ENCODE results near the gene NCBP3. TPM values are rescaled to one million over a fixed set of nuclear protein-coding genes. Genes with fewer than 3 reads are reported as not detected.
A peak's percentile ranks its signal among the peaks of the same experiment; 100 is the strongest.
"Not testable (repeated sequence)": the region's sequence is repeated elsewhere in the genome, so short reads cannot be mapped to it uniquely, and the experiment has no call there.

Gene NCBP3
- total and polyA plus RNA-seq, 8 donors, result 13.7 to 34.2 (median 15.4) TPM

GRCh38 chr17:3860939-3861700 is 15.1 kb upstream of the NCBP3 start:
- no peak overlapping the region for H3K4me3 ChIP-seq
- WGBS, 2 donors, result 90 to 92% methylated on average over 30 of the region's 30 CpGs
- intact Hi-C loops (cut with DNase I), result loop anchor here in 1 of 3 donors (5.0 kb wide), 1 partner anchor 46 kb away; no protein-coding TSS in a partner anchor
- H3K27me3 ChIP-seq, result no peaks in the 10 kb centered on the region
- H3K27ac ChIP-seq, result no peak overlapping the region
- no peak for ATAC-seq
- no peaks in the 10 kb centered on the region for H3K9me3 ChIP-seq
- no peak for TF ChIP-seq CTCF (IDR thresholded peaks at IDR 0.05)
- H3K4me1 ChIP-seq, result no peaks in the 10 kb centered on the region
- DNase-seq, result no peak
- FAIRE-seq, result no peak
- no peaks in the 10 kb centered on the region for H3K36me3 ChIP-seq

- H3K27me3 ChIP-seq, result no peaks in the 10 kb centered on the region
- DNase-seq (no peak), FAIRE-seq (no peak), ATAC-seq (no peak)
- no peak for TF ChIP-seq CTCF (IDR thresholded peaks at IDR 0.05)
- no peaks in the 10 kb centered on the region for H3K9me3 ChIP-seq
- no peak overlapping the region for H3K4me3 ChIP-seq
- no peak overlapping the region for H3K27ac ChIP-seq
- intact Hi-C loops (cut with DNase I), result loop anchor here in 1 of 3 donors (5.0 kb wide), 1 partner anchor 47 kb away; no protein-coding TSS in a partner anchor
- H3K4me1 ChIP-seq, result no peaks in the 10 kb centered on the region
- H3K36me3 ChIP-seq, result no peaks in the 10 kb centered on the region
- WGBS, 2 donors, result 73 to 86% methylated on average over 8 to 9 of the region's 9 CpGs
Observed at GRCh38 chr17:3859940-3860339, 13.9 kb upstream of the NCBP3 start.

GRCh38 chr17:3857261-3858105 is 11.4 kb upstream of the NCBP3 start:
- intact Hi-C loops (cut with DNase I), result no loop called here
- DNase-seq, result peak in 3 of 6 donors; percentile 63 to 67 (median 64)

GRCh38 chr17:3854204-3854603 is 8.2 kb upstream of the NCBP3 start:
- FAIRE-seq; H3K4me3 ChIP-seq; H3K27me3 ChIP-seq; H3K9me3 ChIP-seq; H3K36me3 ChIP-seq; H3K4me1 ChIP-seq; intact Hi-C loops (cut with DNase I); ATAC-seq; H3K27ac ChIP-seq: not testable (repeated sequence)
- 89 to 100% methylated on average over 8 to 32 of the region's 36 CpGs for WGBS, 2 donors
- peak in 1 of 6 donors; percentile 19 for DNase-seq

More at GRCh38 chr17:3857261-3858105, 11.4 kb upstream of the NCBP3 start:
- TF ChIP-seq CTCF (IDR thresholded peaks at IDR 0.05), result no peak
- Histone ChIP-seq H3K4me3 (no peak overlapping the region), H3K27ac (no peak overlapping the region), H3K9me3 (no peaks in the 10 kb centered on the region), H3K27me3 (no peaks in the 10 kb centered on the region), H3K36me3 (no peaks in the 10 kb centered on the region), H3K4me1 (no peaks in the 10 kb centered on the region)
- FAIRE-seq (no peak), ATAC-seq (peak; percentile 36 to 85 (median 76))
- 56 to 61% methylated on average over 16 of the region's 16 CpGs for WGBS, 2 donors

GRCh38 chr17:3852561-3852960 is 6.5 kb upstream of the NCBP3 start:
- TF ChIP-seq CTCF (IDR thresholded peaks at IDR 0.05), result no peak
- Histone ChIP-seq H3K9me3 (no peaks in the 10 kb centered on the region), H3K27me3 (no peaks in the 10 kb centered on the region), H3K4me3 (no peak overlapping the region), H3K27ac (no peak overlapping the region), H3K4me1 (no peaks in the 10 kb centered on the region), H3K36me3 (no peaks in the 10 kb centered on the region)
- WGBS, 2 donors, result 80 to 85% methylated on average over 10 of the region's 10 CpGs
- no peak for FAIRE-seq
- intact Hi-C loops (cut with DNase I), result no loop called here
- ATAC-seq, result no peak
- DNase-seq, result peak in 1 of 6 donors; percentile 29
